Measurements from ENCODE around the gene PWWP2B. TPM values are rescaled to one million over a fixed set of nuclear protein-coding genes. Genes with fewer than 3 reads are reported as not detected.

PWWP2B gene
- total RNA-seq, 1 donor = 8.2 TPM

DNA sequence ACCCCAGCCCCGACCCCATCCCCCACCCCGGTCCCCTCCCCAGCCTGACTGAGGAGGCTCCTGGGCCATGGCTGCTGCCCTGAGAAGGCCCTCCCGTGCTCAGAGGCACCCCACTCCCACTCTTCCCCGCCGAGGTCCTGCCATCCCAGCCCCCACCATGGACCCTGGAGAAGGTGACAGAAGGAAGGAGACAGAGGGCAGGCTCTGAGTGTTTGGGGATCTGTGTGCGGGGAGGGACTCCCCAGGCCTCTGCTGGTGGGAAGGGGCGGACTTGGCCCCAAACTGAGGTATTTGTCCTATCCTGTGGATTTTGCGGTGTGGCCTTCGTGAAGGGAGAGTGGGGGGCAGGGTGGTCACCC lies 53.4 kb downstream of the PWWP2B start:
- TF ChIP-seq CTCF (IDR thresholded peaks at IDR 0.05; ENCODE audit: insufficient read depth, low read depth, low read length) = no peak
- H3K4me3 ChIP-seq (ENCODE audit: low read depth, low read length) = no peak overlapping the region
- no peak for DNase-seq (ENCODE audit: low read depth)

GRCh38 chr10:132450825-132451505 lies 54.0 kb downstream of the PWWP2B start:
- DNase-seq (ENCODE audit: low read depth) = no peak
- no peak overlapping the region for H3K4me3 ChIP-seq (ENCODE audit: low read depth, low read length)
- TF ChIP-seq CTCF (IDR thresholded peaks at IDR 0.05; ENCODE audit: insufficient read depth, low read depth, low read length) = no peak

GRCh38 chr10:132451506-132452215 lies 54.7 kb downstream of the PWWP2B start:
- no peak for TF ChIP-seq CTCF (IDR thresholded peaks at IDR 0.05; ENCODE audit: insufficient read depth, low read depth, low read length)
- no peak overlapping the region for H3K4me3 ChIP-seq (ENCODE audit: low read depth, low read length)
- no peak for DNase-seq (ENCODE audit: low read depth)

GRCh38 chr10:132452216-132452650 lies 55.2 kb downstream of the PWWP2B start:
- DNase-seq (ENCODE audit: low read depth) = no peak
- no peak overlapping the region for H3K4me3 ChIP-seq (ENCODE audit: low read depth, low read length)
- peak; percentile 9 for TF ChIP-seq CTCF (IDR thresholded peaks at IDR 0.05; ENCODE audit: insufficient read depth, low read depth, low read length)

GRCh38 chr10:132452651-132453469 lies 55.9 kb downstream of the PWWP2B start:
- peak overlapping the region; percentile 18 for H3K4me3 ChIP-seq (ENCODE audit: low read depth, low read length)
- peak; percentile 86 for TF ChIP-seq CTCF (IDR thresholded peaks at IDR 0.05; ENCODE audit: insufficient read depth, low read depth, low read length)
- peak; percentile 74 for DNase-seq (ENCODE audit: low read depth)

DNA sequence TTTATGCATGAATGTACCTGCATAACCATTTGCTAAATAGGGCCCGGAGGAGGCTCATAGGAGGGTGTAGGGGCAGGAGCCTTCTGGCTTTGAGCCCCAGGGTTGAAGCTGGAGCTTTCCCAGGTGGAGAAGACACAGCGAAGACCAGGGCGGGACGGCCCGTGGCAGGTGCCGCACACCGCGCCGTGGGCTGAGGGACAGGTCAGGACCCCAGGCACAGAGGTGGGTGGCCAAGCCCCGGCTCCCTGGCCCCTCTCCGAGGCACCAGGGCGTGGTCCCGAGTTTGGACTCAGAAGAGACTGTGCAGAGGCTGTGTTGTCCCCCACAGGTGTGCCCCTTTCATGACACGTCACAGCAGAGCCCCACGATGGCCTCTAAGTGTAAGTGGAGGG lies 56.5 kb downstream of the PWWP2B start:
- no peak for DNase-seq (ENCODE audit: low read depth)
- H3K4me3 ChIP-seq (ENCODE audit: low read depth, low read length) = peak overlapping the region; percentile 18
- no peak for TF ChIP-seq CTCF (IDR thresholded peaks at IDR 0.05; ENCODE audit: insufficient read depth, low read depth, low read length)

Measured in fibroblast of villous mesenchyme (primary cell).